Activated B cell treated with CpG ODN at 0.5 μM for 24 hours (primary cell): Measurements from ENCODE around the gene ITGA5. TPM values are rescaled to one million over a fixed set of nuclear protein-coding genes. Genes with fewer than 3 reads are reported as not detected.

Source experiments
- ATAC-seq: fragments of 200-7000 bp; cut with Tn5 transposase; one replicate; pipeline ENCODE4 v1.10.0; 2021; ENCODE audit warnings: low read depth, mild to moderate bottlenecking, moderate library complexity
- CTCF ChIA-PET: fragments of 350-600 bp; sonication (Branson Sonifier 250); formaldehyde crosslinking; loops from one replicate; lab custom pipeline; 2021; ENCODE audit warnings: antibody characterized with exemption; lab: Charles Lee
- POLR2A ChIA-PET: fragments of 350-600 bp; sonication (Branson Sonifier 250); formaldehyde crosslinking; loops from one replicate; lab custom pipeline; 2021; ENCODE audit warnings: antibody characterized with exemption; lab: Charles Lee
- DNase-seq: peaks from one replicate; pipeline ENCODE4 v3.0.0; 2022
- H3K27ac Mint-ChIP-seq: one replicate; pipeline ENCODE4 v1.8.0; 2020; ENCODE audit warnings: mixed read lengths
- H3K27me3 Mint-ChIP-seq: one replicate; pipeline ENCODE4 v1.8.0; 2021; ENCODE audit warnings: mixed read lengths
- H3K36me3 Mint-ChIP-seq: one replicate; pipeline ENCODE4 v1.8.0; 2021; ENCODE audit warnings: low read depth, mixed read lengths
- H3K4me1 Mint-ChIP-seq: one replicate; pipeline ENCODE4 v1.8.0; 2021; ENCODE audit warnings: mixed read lengths
- H3K4me3 Mint-ChIP-seq: one replicate; pipeline ENCODE4 v1.8.0; 2020; ENCODE audit warnings: mild to moderate bottlenecking, mixed read lengths
- H3K9me3 Mint-ChIP-seq: one replicate; pipeline ENCODE4 v1.8.0; 2020; ENCODE audit warnings: mixed read lengths
- intact Hi-C: fragments of 100-400 bp; cut with micrococcal nuclease; formaldehyde crosslinking; loops from one replicate; pipeline ENCODE4 v1.15.1; 2024
- total RNA-seq: library from RNA; stranded (reverse); gene quantifications from 2 replicates; pipeline ENCODE4 v1.2.3, GENCODE V29; 2022
- TF ChIP-seq, protein P1 (sequence below): fragments of 200-600 bp; IDR thresholded peaks from one replicate; pipeline ENCODE4 v1.8.0; 2022; ENCODE audit warnings: antibody characterized with exemption, mild to moderate bottlenecking

Gene ITGA5
- total RNA-seq, 1 donor from 2014 or later = 1.0 TPM

DNA sequence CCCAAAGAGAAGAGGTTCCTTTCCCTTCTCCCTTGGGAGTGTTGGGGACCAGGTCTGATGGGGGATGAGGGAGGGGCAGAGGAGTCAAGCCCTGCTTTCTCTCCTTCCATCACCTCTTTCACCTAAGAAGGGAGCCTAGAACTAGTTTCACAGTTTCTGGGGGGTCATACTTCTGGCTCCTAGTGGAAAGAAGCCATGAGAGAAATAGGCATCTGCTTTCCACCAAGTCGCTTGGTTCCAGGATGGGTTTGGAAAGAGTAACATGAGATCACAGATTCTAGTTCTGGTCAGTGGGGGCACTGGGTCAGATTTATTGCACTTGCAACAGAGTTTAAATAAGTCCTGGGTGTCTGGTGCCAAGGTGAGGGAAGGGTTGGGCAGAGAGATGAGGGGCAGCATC, 24.1 kb downstream of the ITGA5 start:
- H3K27ac Mint-ChIP-seq = no peak overlapping the region
- H3K9me3 Mint-ChIP-seq = no peaks in the 10 kb centered on the region
- CTCF ChIA-PET = interaction anchor here (1.6 to 2.6 kb wide), 2 partner anchors 8 to 9 kb away, joined by 8 to 10 read pairs; no protein-coding TSS in a partner anchor
- no peaks in the 10 kb centered on the region for H3K36me3 Mint-ChIP-seq
- ATAC-seq = no peak
- intact Hi-C loops = loop anchor here (1.0 to 10.0 kb wide), 5 partner anchors 11 to 670 kb away; partner anchors contain the start of genes CALCOCO1, HOXC8, HOXC9 and ZNF385A
- H3K4me3 Mint-ChIP-seq = no peak overlapping the region
- no peak for DNase-seq
- POLR2A ChIA-PET = no interaction called here
- H3K4me1 Mint-ChIP-seq = peaks cover 27% of the 10 kb centered on the region
- TF ChIP-seq, protein P1, sequence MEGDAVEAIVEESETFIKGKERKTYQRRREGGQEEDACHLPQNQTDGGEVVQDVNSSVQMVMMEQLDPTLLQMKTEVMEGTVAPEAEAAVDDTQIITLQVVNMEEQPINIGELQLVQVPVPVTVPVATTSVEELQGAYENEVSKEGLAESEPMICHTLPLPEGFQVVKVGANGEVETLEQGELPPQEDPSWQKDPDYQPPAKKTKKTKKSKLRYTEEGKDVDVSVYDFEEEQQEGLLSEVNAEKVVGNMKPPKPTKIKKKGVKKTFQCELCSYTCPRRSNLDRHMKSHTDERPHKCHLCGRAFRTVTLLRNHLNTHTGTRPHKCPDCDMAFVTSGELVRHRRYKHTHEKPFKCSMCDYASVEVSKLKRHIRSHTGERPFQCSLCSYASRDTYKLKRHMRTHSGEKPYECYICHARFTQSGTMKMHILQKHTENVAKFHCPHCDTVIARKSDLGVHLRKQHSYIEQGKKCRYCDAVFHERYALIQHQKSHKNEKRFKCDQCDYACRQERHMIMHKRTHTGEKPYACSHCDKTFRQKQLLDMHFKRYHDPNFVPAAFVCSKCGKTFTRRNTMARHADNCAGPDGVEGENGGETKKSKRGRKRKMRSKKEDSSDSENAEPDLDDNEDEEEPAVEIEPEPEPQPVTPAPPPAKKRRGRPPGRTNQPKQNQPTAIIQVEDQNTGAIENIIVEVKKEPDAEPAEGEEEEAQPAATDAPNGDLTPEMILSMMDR = no peak
- no peaks in the 10 kb centered on the region for H3K27me3 Mint-ChIP-seq

DNA sequence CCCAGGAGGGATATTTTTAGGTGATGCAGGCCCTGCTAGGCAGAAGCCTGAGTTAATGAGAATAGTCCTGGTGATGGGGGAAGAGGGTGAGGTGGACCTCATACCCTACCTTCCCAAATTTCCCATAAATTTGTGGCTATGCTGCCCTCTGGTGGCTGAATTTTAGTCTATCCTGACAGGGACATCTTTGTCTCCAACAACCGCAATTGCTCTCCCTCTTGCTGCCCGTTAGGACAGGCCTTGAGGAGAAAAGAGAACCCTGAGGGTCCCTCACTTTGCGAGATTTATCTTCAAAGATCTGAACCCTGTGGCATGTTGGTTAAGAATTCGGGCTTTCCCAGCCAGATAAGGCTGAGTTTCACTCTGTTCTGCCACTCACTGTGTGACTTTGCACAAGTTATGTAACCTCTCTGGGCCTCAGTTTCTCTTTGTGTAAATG, 24.8 kb downstream of the ITGA5 start:
- intact Hi-C loops = loop anchor here (1.0 to 10.0 kb wide), 5 partner anchors 10 to 669 kb away; partner anchors contain the start of genes CALCOCO1, HOXC8, HOXC9 and ZNF385A
- POLR2A ChIA-PET = no interaction called here
- TF ChIP-seq, protein P1 = no peak
- no peak for DNase-seq
- Mint-ChIP-seq H3K4me1 (peaks cover 34% of the 10 kb centered on the region), H3K36me3 (no peaks in the 10 kb centered on the region), H3K27me3 (no peaks in the 10 kb centered on the region), H3K27ac (no peak overlapping the region), H3K4me3 (peak overlapping the region; percentile 24), H3K9me3 (no peaks in the 10 kb centered on the region)
- ATAC-seq = no peak
- CTCF ChIA-PET = interaction anchor here (1.0 to 2.7 kb wide), 6 partner anchors 9 to 101 kb away, joined by 3 to 15 read pairs (median 4); no protein-coding TSS in a partner anchor

DNA sequence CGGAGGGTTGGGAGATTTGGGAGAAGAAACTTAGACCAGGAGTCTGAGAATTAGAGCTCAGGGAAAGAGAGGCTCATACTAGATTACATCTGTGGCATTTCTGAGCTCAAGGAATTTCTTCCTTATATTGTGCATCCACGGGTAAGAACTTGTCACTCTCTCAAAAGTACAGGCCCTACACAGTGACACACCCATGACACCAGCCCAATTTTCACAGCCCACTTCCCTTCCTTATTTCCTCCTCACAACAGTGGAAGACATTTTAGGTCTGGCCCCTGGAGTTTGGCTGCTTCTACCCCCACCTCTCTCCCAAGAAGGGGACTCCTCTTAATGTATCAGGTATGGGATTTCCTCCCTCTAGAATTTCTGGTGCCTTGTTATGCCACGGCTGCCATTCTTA, 25.3 kb downstream of the ITGA5 start:
- TF ChIP-seq, protein P1 = no peak
- Mint-ChIP-seq H3K9me3 (no peaks in the 10 kb centered on the region), H3K27ac (no peak overlapping the region), H3K36me3 (no peaks in the 10 kb centered on the region), H3K4me1 (peaks cover 39% of the 10 kb centered on the region), H3K27me3 (no peaks in the 10 kb centered on the region), H3K4me3 (no peak overlapping the region)
- POLR2A ChIA-PET = interaction anchor here (0.5 kb wide), 1 partner anchor 58 kb away, joined by 4 read pairs; no protein-coding TSS in a partner anchor
- no peak for DNase-seq
- CTCF ChIA-PET = interaction anchor here (0.9 to 2.7 kb wide), 10 partner anchors 9 to 173 kb away, joined by 3 to 15 read pairs (median 4); no protein-coding TSS in a partner anchor
- intact Hi-C loops = loop anchor here (1.0 to 10.0 kb wide), 5 partner anchors 9 to 669 kb away; partner anchors contain the start of genes CALCOCO1, HOXC8, HOXC9 and ZNF385A
- no peak for ATAC-seq

DNA sequence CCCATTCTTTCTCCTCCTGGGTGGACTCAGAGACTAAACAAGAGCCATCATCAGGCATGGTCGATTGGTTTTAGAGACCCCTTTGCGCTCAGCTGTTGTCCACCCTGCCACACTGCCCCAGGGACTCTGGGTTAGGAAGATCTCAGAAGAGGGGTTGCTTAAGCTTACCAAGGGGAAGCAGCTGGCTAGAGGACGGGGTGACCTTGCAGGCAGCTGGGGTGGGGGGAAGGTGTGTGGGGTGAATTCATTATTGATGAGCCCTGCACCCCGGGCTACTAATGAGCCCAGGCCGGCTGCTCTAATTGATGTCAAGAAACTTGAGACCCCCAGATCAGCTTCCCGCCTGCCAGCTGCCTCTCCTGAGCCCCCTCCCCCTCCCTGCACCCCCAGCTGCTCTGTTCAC, 25.9 kb downstream of the ITGA5 start:
- H3K9me3 Mint-ChIP-seq = no peaks in the 10 kb centered on the region
- CTCF ChIA-PET = interaction anchor here (0.9 to 2.7 kb wide), 10 partner anchors 8 to 173 kb away, joined by 3 to 15 read pairs (median 4); no protein-coding TSS in a partner anchor
- TF ChIP-seq, protein P1 = no peak
- DNase-seq (no peak), ATAC-seq (no peak)
- H3K27ac Mint-ChIP-seq = no peak overlapping the region
- H3K4me3 Mint-ChIP-seq = no peak overlapping the region
- intact Hi-C loops = loop anchor here (10.0 kb wide), 2 partner anchors 388 to 668 kb away; partner anchors contain the start of genes CALCOCO1, HOXC8 and HOXC9
- POLR2A ChIA-PET = interaction anchor here (0.5 to 0.6 kb wide), 2 partner anchors 57 to 1947 kb away, joined by 3 to 4 read pairs; no protein-coding TSS in a partner anchor
- H3K4me1 Mint-ChIP-seq = peaks cover 45% of the 10 kb centered on the region
- H3K36me3 Mint-ChIP-seq = no peaks in the 10 kb centered on the region
- H3K27me3 Mint-ChIP-seq = no peaks in the 10 kb centered on the region
